Subcutaneous adipose tissue (tissue), 4 donors: Measurements from ENCODE around the gene P4HTM. TPM values are rescaled to one million over a fixed set of nuclear protein-coding genes. Genes with fewer than 3 reads are reported as not detected.

Experiments
- small RNA-seq: library from RNA; depleted of rRNA; stranded (forward); fragments of <200 nt; gene quantifications from one replicate; pipeline ENCODE3, GENCODE V24; 2016
- total RNA-seq, 4 donors: library from RNA; depleted of rRNA; stranded (reverse); fragments of >200 nt; gene quantifications; one replicate each; pipeline ENCODE4 v1.1.0, GENCODE V29; 2016
- TF ChIP-seq, protein P1 (sequence below): fragments of 450-650 bp; IDR thresholded peaks from one replicate; pipeline ENCODE4 v1.5.1; 2016; ENCODE audit warnings: low read depth, mild to moderate bottlenecking, control low read depth, antibody characterized with exemption, moderate library complexity

Gene P4HTM
- total RNA-seq, 4 donors from 2014 or later, result 15.3 to 30.6 (median 26.0) TPM

GRCh38 chr3:49053543-49053942, 63.5 kb downstream of the P4HTM start:
- TF ChIP-seq, protein P1, sequence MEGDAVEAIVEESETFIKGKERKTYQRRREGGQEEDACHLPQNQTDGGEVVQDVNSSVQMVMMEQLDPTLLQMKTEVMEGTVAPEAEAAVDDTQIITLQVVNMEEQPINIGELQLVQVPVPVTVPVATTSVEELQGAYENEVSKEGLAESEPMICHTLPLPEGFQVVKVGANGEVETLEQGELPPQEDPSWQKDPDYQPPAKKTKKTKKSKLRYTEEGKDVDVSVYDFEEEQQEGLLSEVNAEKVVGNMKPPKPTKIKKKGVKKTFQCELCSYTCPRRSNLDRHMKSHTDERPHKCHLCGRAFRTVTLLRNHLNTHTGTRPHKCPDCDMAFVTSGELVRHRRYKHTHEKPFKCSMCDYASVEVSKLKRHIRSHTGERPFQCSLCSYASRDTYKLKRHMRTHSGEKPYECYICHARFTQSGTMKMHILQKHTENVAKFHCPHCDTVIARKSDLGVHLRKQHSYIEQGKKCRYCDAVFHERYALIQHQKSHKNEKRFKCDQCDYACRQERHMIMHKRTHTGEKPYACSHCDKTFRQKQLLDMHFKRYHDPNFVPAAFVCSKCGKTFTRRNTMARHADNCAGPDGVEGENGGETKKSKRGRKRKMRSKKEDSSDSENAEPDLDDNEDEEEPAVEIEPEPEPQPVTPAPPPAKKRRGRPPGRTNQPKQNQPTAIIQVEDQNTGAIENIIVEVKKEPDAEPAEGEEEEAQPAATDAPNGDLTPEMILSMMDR, result no peak

DNA sequence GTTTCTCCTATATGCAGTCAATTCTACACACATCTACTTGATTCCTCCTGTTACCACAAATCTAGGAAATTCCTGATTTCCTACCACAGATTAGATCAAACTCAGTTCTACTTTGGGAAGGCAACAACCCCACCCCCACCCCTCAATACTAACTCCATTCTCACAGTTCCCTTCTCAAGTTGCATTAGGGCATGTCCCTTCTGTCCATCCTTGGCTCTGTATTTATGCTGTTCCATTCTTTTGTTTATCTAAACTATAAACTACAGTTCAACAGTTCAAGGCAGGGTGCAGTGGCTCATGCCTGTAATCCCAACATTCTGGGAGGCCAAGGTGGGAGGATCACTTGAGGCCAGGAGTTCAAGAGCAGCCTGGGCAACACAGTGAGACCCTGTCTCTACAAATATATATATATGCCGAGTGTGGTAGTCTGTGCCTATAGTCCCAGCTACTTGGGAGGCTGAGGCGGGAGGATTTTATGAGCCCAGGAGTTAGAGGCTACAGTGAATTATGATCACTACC, 64.4 kb downstream of the P4HTM start:
- TF ChIP-seq, protein P1, result no peak

Small RNA genes within 50 kb of the gene (small RNA-seq; reads per million reads assigned to genes)
- 10,255 reads per million, percentile 100 among the genes with 10 or more reads in this experiment for gene MIR191
- 41.7 reads per million, percentile 96 among the genes with 10 or more reads in this experiment for gene MIR425

Other genes with a start within 250 kb of the P4HTM start
- gene PRKAR2A, start 142.4 kb upstream of the P4HTM start, total RNA-seq, result 10 to 100 TPM; 25.8 to 40.3 (median 33.2) TPM
- 10 to 100 TPM; 28.8 to 58.4 (median 42.2) TPM for gene SLC25A20, start 91.4 kb upstream of the P4HTM start, total RNA-seq
- 100 to 1,000 TPM in 1 of 4 donors, 10 to 100 TPM in 3; 63.4 to 110 (median 80.2) TPM for gene ARIH2, start 71.4 kb upstream of the P4HTM start, total RNA-seq
- 10 to 100 TPM; 23.8 to 60.2 (median 56.0) TPM for gene WDR6, start 17.1 kb downstream of the P4HTM start, total RNA-seq
- 10 to 100 TPM; 10.6 to 43.3 (median 29.8) TPM for gene DALRD3, start 28.3 kb downstream of the P4HTM start, total RNA-seq
- 100 to 1,000 TPM in 3 of 4 donors, 10 to 100 TPM in 1; 95.4 to 179 (median 127) TPM for gene NDUFAF3, start 31.9 kb downstream of the P4HTM start, total RNA-seq
- 100 to 1,000 TPM in 2 of 4 donors, 10 to 100 TPM in 2; 92.3 to 126 (median 105) TPM for gene IMPDH2, start 39.2 kb downstream of the P4HTM start, total RNA-seq
- gene QRICH1, start 103.8 kb downstream of the P4HTM start, total RNA-seq, result 10 to 100 TPM; 47.9 to 90.7 (median 76.5) TPM
- 100 to 1,000 TPM; 198 to 233 (median 211) TPM for gene QARS1, start 114.5 kb downstream of the P4HTM start, total RNA-seq
- 10 to 100 TPM; 26.4 to 73.8 (median 52.3) TPM for gene USP19, start 130.6 kb downstream of the P4HTM start, total RNA-seq
- gene LAMB2, start 142.8 kb downstream of the P4HTM start, total RNA-seq, result 100 to 1,000 TPM; 411 to 623 (median 527) TPM
- 10 to 100 TPM; 18.3 to 28.3 (median 25.1) TPM for gene CCDC71, start 176.1 kb downstream of the P4HTM start, total RNA-seq
- gene KLHDC8B, start 181.4 kb downstream of the P4HTM start, total RNA-seq, result 100 to 1,000 TPM in 1 of 4 donors, 10 to 100 TPM in 3; 28.4 to 166 (median 64.0) TPM